Left lung (tissue), 10 donors: ENCODE results near the gene VPS35L. TPM values are rescaled to one million over a fixed set of nuclear protein-coding genes. Genes with fewer than 3 reads are reported as not detected.

Experiments used
- ATAC-seq: fragments of 200-7000 bp; cut with Tn5 transposase; one replicate; pipeline ENCODE4 v1.9.1; 2020; ENCODE audit warnings: moderate library complexity
- DNase-seq, 4 donors: peaks; one replicate each; pipeline ENCODE4 v3.0.0-alpha.2; 2013 to 2020
- H3K27ac ChIP-seq, 2 donors: fragments of 200-600 bp; sonication (generic) in 1 of 2; one replicate each; pipeline versions ENCODE4 v1.5.0 to v1.8.0; 2020 to 2021
- H3K27me3 ChIP-seq, 2 donors: fragments of 200-600 bp; sonication (generic) in 1 of 2; one replicate each; pipeline versions ENCODE4 v1.5.0 to v1.8.0; 2020 to 2021
- H3K36me3 ChIP-seq, 2 donors: fragments of 200-600 bp; sonication (generic) in 1 of 2; one replicate each; pipeline versions ENCODE4 v1.5.0 to v1.8.0; 2020 to 2021
- H3K4me1 ChIP-seq, 2 donors: fragments of 200-600 bp; one replicate each; pipeline ENCODE4 v1.8.0; 2021
- H3K4me3 ChIP-seq, 2 donors: fragments of 200-600 bp; sonication (generic) in 1 of 2; one replicate each; pipeline versions ENCODE4 v1.5.0 to v1.8.0; 2020 to 2021; ENCODE audit warnings: mild to moderate bottlenecking in 1 of 2
- H3K9me3 ChIP-seq, 2 donors: fragments of 200-600 bp; sonication (generic) in 1 of 2; one replicate each; pipeline versions ENCODE4 v1.5.0 to v1.8.0; 2020 to 2021
- intact Hi-C, 2 donors: fragments of 100-400 bp; cut with DNase I; formaldehyde crosslinking; loops; one replicate each; pipeline versions ENCODE4 v1.11.2 to v1.14.2; 2022
- polyA plus RNA-seq, 6 donors: library from polyadenylated mRNA; unstranded; fragments of 120-200 nt; gene quantifications; one replicate each; pipeline ENCODE4 v1.2.1, GENCODE V29; 2013; ENCODE audit not compliant: insufficient read length in 6 of 6
- total RNA-seq, 2 donors: library from RNA; stranded (reverse); fragmentation: NEBNext Ultra II Directional; extraction: Animal tissue kit (Norgen Biotek cat#: 25700); gene quantifications; one replicate each; pipeline ENCODE4 v1.2.1, GENCODE V29; 2021
- TF ChIP-seq, protein P1 (sequence below), 2 donors: fragments of 200-600 bp; sonication (generic) in 1 of 2; IDR thresholded peaks; one replicate each; pipeline versions ENCODE4 v1.5.0 to v1.8.0; 2021; ENCODE audit warnings: antibody characterized with exemption in 2 of 2
- donor health status: DM: no; HTN: yes; CAD: no.
- donor health status: DM: no; HTN: no; CAD: no.

VPS35L gene
- total and polyA plus RNA-seq, 8 donors, result 54.8 to 70.2 (median 57.7) TPM

GRCh38 chr16:19607616-19608280 lies 52.2 kb downstream of the VPS35L start:
- TF ChIP-seq, protein P1, sequence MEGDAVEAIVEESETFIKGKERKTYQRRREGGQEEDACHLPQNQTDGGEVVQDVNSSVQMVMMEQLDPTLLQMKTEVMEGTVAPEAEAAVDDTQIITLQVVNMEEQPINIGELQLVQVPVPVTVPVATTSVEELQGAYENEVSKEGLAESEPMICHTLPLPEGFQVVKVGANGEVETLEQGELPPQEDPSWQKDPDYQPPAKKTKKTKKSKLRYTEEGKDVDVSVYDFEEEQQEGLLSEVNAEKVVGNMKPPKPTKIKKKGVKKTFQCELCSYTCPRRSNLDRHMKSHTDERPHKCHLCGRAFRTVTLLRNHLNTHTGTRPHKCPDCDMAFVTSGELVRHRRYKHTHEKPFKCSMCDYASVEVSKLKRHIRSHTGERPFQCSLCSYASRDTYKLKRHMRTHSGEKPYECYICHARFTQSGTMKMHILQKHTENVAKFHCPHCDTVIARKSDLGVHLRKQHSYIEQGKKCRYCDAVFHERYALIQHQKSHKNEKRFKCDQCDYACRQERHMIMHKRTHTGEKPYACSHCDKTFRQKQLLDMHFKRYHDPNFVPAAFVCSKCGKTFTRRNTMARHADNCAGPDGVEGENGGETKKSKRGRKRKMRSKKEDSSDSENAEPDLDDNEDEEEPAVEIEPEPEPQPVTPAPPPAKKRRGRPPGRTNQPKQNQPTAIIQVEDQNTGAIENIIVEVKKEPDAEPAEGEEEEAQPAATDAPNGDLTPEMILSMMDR (IDR thresholded peaks at IDR 0.05), result no peak
- Histone ChIP-seq H3K4me3 (no peak overlapping the region), H3K4me1 (no peaks in the 10 kb centered on the region), H3K36me3 (peaks cover 0 to 84% of the 10 kb centered on the region in 2 donors), H3K27ac (no peak overlapping the region), H3K27me3 (no peaks in the 10 kb centered on the region), H3K9me3 (no peaks in the 10 kb centered on the region)
- ATAC-seq (no peak), DNase-seq (no peak)
- intact Hi-C loops, result no loop called here

GRCh38 chr16:19609359-19609758 lies 53.9 kb downstream of the VPS35L start:
- TF ChIP-seq, protein P1 (IDR thresholded peaks at IDR 0.05), result no peak
- no peaks in the 10 kb centered on the region for H3K4me1 ChIP-seq
- H3K4me3 ChIP-seq, result no peak overlapping the region
- no peaks in the 10 kb centered on the region for H3K27me3 ChIP-seq
- ATAC-seq (no peak), DNase-seq (no peak)
- no peaks in the 10 kb centered on the region for H3K9me3 ChIP-seq
- intact Hi-C loops, result no loop called here
- no peak overlapping the region for H3K27ac ChIP-seq
- H3K36me3 ChIP-seq, result peaks cover 0 to 91% of the 10 kb centered on the region in 2 donors

DNA sequence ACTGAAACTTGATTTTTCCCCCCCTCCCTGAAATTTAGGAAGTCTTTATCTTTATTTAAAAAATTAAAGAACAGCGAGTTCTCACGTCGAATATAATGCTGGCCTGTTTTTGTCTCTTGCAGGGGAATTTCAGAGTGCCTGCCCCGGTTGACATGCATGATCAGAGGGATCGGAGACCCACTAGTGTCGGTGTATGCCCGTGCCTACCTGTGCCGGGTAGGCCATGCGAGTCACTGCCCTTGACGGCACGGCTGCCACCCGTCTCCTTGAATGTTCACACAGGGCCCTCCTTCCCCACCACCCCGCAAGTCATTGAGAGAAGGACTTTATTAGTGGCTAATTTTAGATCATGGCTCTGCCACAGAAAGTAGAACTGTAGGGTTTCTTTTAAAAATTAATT lies 54.7 kb downstream of the VPS35L start:
- no peak for DNase-seq
- Histone ChIP-seq H3K27me3 (no peaks in the 10 kb centered on the region), H3K36me3 (peaks cover 0 to 90% of the 10 kb centered on the region in 2 donors), H3K4me1 (no peaks in the 10 kb centered on the region), H3K4me3 (no peak overlapping the region), H3K27ac (no peak overlapping the region), H3K9me3 (no peaks in the 10 kb centered on the region)
- no peak for ATAC-seq
- intact Hi-C loops, result no loop called here
- TF ChIP-seq, protein P1 (IDR thresholded peaks at IDR 0.05), result no peak

- intact Hi-C loops, result no loop called here
Measured at GRCh38 chr16:19613834-19614233, 58.3 kb downstream of the VPS35L start.

GRCh38 chr16:19616241-19616640 lies 60.7 kb downstream of the VPS35L start:
- DNase-seq, result no peak
- Histone ChIP-seq H3K4me3 (no peak overlapping the region), H3K27ac (no peak overlapping the region), H3K36me3 (peaks cover 0 to 72% of the 10 kb centered on the region in 2 donors), H3K9me3 (no peaks in the 10 kb centered on the region), H3K27me3 (no peaks in the 10 kb centered on the region), H3K4me1 (no peaks in the 10 kb centered on the region)
- intact Hi-C loops, result no loop called here
- TF ChIP-seq, protein P1 (IDR thresholded peaks at IDR 0.05), result no peak
- ATAC-seq, result no peak

More at GRCh38 chr16:19613834-19614233, 58.3 kb downstream of the VPS35L start:
- DNase-seq (no peak), ATAC-seq (no peak)
- H3K4me3 ChIP-seq, result no peak overlapping the region
- TF ChIP-seq, protein P1 (IDR thresholded peaks at IDR 0.05), result no peak
- no peaks in the 10 kb centered on the region for H3K27me3 ChIP-seq
- no peak overlapping the region for H3K27ac ChIP-seq
- no peaks in the 10 kb centered on the region for H3K4me1 ChIP-seq
- H3K9me3 ChIP-seq, result no peaks in the 10 kb centered on the region
- peaks cover 0 to 89% of the 10 kb centered on the region in 2 donors for H3K36me3 ChIP-seq
